SK-N-SH treated with all-trans-retinoic acid at 6 μM for 48 hours (cell line): ENCODE measurements around the gene GC.

ENCODE experiments used
- ISL1 ChIP-seq: fragments of 250-450 bp; sonication (Bioruptor Pico); IDR thresholded peaks from 2 replicates; pipeline ENCODE4 v2.1.2; 2022; ENCODE audit warnings: mild to moderate bottlenecking, moderate library complexity
- OSR1 ChIP-seq: fragments of 250-450 bp; sonication (Bioruptor Pico); IDR thresholded peaks from 2 replicates; pipeline ENCODE4 v1.8.0; 2022; ENCODE audit warnings: moderate library complexity, mild to moderate bottlenecking, inconsistent platforms
- RARB ChIP-seq: fragments of 250-450 bp; sonication (Bioruptor Pico); IDR thresholded peaks from 2 replicates; pipeline ENCODE4 v1.8.0; 2021; ENCODE audit warnings: mild to moderate bottlenecking, moderate library complexity
- TCF4 ChIP-seq: fragments of 250-450 bp; sonication (Bioruptor Pico); IDR thresholded peaks from 2 replicates; pipeline ENCODE4 v1.8.0; 2021; ENCODE audit warnings: mild to moderate bottlenecking, moderate library complexity, borderline replicate concordance
- ZC3H10 ChIP-seq: fragments of 250-450 bp; sonication (Bioruptor Pico); IDR thresholded peaks from 2 replicates; pipeline ENCODE4 v1.5.1; 2021; ENCODE audit warnings: mild to moderate bottlenecking, moderate library complexity
- TF ChIP-seq, protein P1 (sequence below): fragments of 250-450 bp; sonication (Bioruptor Pico); IDR thresholded peaks from 2 replicates; pipeline ENCODE4 v1.5.0; 2020; ENCODE audit warnings: mild to moderate bottlenecking, moderate library complexity

DNA sequence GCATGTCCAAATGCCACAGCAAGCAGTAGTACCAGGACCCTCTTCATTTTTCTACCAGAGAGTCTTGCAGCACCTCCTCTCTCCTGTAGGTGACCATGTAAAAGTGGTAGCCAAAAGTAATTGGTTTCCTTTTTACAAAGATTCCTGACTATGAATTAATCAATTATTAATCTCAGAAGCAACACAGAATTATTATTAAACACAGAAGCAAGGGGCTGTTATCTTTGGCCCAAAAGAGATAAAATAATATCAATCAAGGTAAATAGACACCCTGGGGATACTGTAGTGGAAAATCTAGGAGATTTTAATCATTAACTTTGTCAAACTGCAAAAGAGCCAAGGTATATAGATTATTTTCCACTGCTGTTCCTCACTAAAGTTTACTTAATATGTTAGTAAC lies at the start of gene GC:
- TF ChIP-seq OSR1 (CRISPR knock-in tag), result no peak
- TF ChIP-seq TCF4 (CRISPR knock-in tag), result no peak
- no peak for TF ChIP-seq ISL1 (CRISPR knock-in tag)
- TF ChIP-seq, protein P1, sequence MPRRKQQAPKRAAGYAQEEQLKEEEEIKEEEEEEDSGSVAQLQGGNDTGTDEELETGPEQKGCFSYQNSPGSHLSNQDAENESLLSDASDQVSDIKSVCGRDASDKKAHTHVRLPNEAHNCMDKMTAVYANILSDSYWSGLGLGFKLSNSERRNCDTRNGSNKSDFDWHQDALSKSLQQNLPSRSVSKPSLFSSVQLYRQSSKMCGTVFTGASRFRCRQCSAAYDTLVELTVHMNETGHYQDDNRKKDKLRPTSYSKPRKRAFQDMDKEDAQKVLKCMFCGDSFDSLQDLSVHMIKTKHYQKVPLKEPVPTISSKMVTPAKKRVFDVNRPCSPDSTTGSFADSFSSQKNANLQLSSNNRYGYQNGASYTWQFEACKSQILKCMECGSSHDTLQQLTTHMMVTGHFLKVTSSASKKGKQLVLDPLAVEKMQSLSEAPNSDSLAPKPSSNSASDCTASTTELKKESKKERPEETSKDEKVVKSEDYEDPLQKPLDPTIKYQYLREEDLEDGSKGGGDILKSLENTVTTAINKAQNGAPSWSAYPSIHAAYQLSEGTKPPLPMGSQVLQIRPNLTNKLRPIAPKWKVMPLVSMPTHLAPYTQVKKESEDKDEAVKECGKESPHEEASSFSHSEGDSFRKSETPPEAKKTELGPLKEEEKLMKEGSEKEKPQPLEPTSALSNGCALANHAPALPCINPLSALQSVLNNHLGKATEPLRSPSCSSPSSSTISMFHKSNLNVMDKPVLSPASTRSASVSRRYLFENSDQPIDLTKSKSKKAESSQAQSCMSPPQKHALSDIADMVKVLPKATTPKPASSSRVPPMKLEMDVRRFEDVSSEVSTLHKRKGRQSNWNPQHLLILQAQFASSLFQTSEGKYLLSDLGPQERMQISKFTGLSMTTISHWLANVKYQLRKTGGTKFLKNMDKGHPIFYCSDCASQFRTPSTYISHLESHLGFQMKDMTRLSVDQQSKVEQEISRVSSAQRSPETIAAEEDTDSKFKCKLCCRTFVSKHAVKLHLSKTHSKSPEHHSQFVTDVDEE (CRISPR knock-in tag), result no peak
- no peak for TF ChIP-seq ZC3H10 (CRISPR knock-in tag)
- TF ChIP-seq RARB (CRISPR knock-in tag), result no peak
